ENCODE results near the gene CHD3. TPM values are rescaled to one million over a fixed set of nuclear protein-coding genes. Genes with fewer than 3 reads are reported as not detected.

Gene CHD3
- total RNA-seq, 4 donors from 2014 or later, result 56.7 to 134 (median 120) TPM

- H3K27me3 ChIP-seq, result no peaks in the 10 kb centered on the region
- TF ChIP-seq CTCF (IDR thresholded peaks at IDR 0.05), result peak in 1 of 4 experiments; percentile 64
- TF ChIP-seq POLR2AphosphoS5 (IDR thresholded peaks at IDR 0.05), result no peak
- peak in 1 of 2 donors; percentile 39 for TF ChIP-seq POLR2A (IDR thresholded peaks at IDR 0.05)
- no peak for TF ChIP-seq EP300 (IDR thresholded peaks at IDR 0.05)
- ATAC-seq, result peak; percentile 74
- WGBS, 2 donors (ENCODE audit: low coverage in 1 of 2), result 1 to 3% methylated on average over 18 to 22 of the region's 34 CpGs
- peaks cover 0 to 27% of the 10 kb centered on the region in 2 donors for H3K36me3 ChIP-seq
- H3K4me1 ChIP-seq, result peaks cover 9 to 91% (median 46%) of the 10 kb centered on the region in 3 donors
- peak overlapping the region; percentile 78 to 99 (median 94) for H3K27ac ChIP-seq
- H3K9me3 ChIP-seq, result no peaks in the 10 kb centered on the region
- H3K4me3 ChIP-seq, result peak overlapping the region; percentile 68 to 84
These were observed 47.1 kb upstream of the CHD3 start for GRCh38 chr17:7841396-7841914.

- peaks cover 7 to 86% (median 41%) of the 10 kb centered on the region in 3 donors for H3K4me1 ChIP-seq
- peak; percentile 67 for ATAC-seq
- peak overlapping the region; percentile 78 to 99 (median 94) for H3K27ac ChIP-seq
- WGBS, 2 donors (ENCODE audit: low coverage in 1 of 2), result 0% methylated on average over 1 of the region's 46 CpGs; no CpG with 5 or more reads in 1 of the 2 donors
- TF ChIP-seq EP300 (IDR thresholded peaks at IDR 0.05) (no peak), POLR2AphosphoS5 (IDR thresholded peaks at IDR 0.05) (no peak), CTCF (IDR thresholded peaks at IDR 0.05) (peak in 2 of 4 experiments; percentile 16 to 38)
- peaks cover 0 to 32% of the 10 kb centered on the region in 2 donors for H3K36me3 ChIP-seq
- peak overlapping the region; percentile 68 to 84 for H3K4me3 ChIP-seq
- H3K27me3 ChIP-seq, result no peaks in the 10 kb centered on the region
- no peaks in the 10 kb centered on the region for H3K9me3 ChIP-seq
These were observed 46.6 kb upstream of the CHD3 start for GRCh38 chr17:7841915-7842379.

- no peaks in the 10 kb centered on the region for H3K9me3 ChIP-seq
- peak; percentile 24 for ATAC-seq
- peak overlapping the region; percentile 68 to 84 for H3K4me3 ChIP-seq
- H3K36me3 ChIP-seq, result peaks cover 0 to 38% of the 10 kb centered on the region in 2 donors
- 0% methylated on average over 2 to 8 of the region's 47 CpGs for WGBS, 2 donors (ENCODE audit: low coverage in 1 of 2)
- H3K4me1 ChIP-seq, result peaks cover 6 to 80% (median 35%) of the 10 kb centered on the region in 3 donors
- peak overlapping the region; percentile 78 to 99 (median 94) for H3K27ac ChIP-seq
- TF ChIP-seq EP300 (IDR thresholded peaks at IDR 0.05) (no peak), CTCF (IDR thresholded peaks at IDR 0.05) (no peak), POLR2AphosphoS5 (IDR thresholded peaks at IDR 0.05) (peak; percentile 85), POLR2A (IDR thresholded peaks at IDR 0.05) (peak; percentile 33 to 58)
- H3K27me3 ChIP-seq, result no peaks in the 10 kb centered on the region
These were observed 46.0 kb upstream of the CHD3 start for GRCh38 chr17:7842380-7843256.

- no CpG with 5 or more reads among the region's 17 CpGs for WGBS, 2 donors (ENCODE audit: low coverage in 1 of 2)
- peaks cover 4 to 74% (median 29%) of the 10 kb centered on the region in 3 donors for H3K4me1 ChIP-seq
- peak overlapping the region; percentile 68 to 84 for H3K4me3 ChIP-seq
- peaks cover 0 to 44% of the 10 kb centered on the region in 2 donors for H3K36me3 ChIP-seq
- H3K9me3 ChIP-seq, result no peaks in the 10 kb centered on the region
- ATAC-seq, result no peak
- peak overlapping the region; percentile 78 to 99 (median 94) for H3K27ac ChIP-seq
- no peak for TF ChIP-seq POLR2AphosphoS5 (IDR thresholded peaks at IDR 0.05)
- no peak for TF ChIP-seq EP300 (IDR thresholded peaks at IDR 0.05)
- TF ChIP-seq POLR2A (IDR thresholded peaks at IDR 0.05), result no peak
- TF ChIP-seq CTCF (IDR thresholded peaks at IDR 0.05), result no peak
- no peaks in the 10 kb centered on the region for H3K27me3 ChIP-seq
These were observed 45.4 kb upstream of the CHD3 start for GRCh38 chr17:7843257-7843535.
